Measurements from ENCODE around the gene GAGE1. TPM values are rescaled to one million over a fixed set of nuclear protein-coding genes. Genes with fewer than 3 reads are reported as not detected.

GAGE1 gene
- total RNA-seq, 1 donor, result not detected

GRCh38 chrX:49627086-49627777 is 28.4 kb downstream of the GAGE1 start:
- no peak overlapping the region for H3K4me3 ChIP-seq (ENCODE audit: low read depth, low read length)
- no peak for DNase-seq (ENCODE audit: low read depth)
- TF ChIP-seq, protein P1, sequence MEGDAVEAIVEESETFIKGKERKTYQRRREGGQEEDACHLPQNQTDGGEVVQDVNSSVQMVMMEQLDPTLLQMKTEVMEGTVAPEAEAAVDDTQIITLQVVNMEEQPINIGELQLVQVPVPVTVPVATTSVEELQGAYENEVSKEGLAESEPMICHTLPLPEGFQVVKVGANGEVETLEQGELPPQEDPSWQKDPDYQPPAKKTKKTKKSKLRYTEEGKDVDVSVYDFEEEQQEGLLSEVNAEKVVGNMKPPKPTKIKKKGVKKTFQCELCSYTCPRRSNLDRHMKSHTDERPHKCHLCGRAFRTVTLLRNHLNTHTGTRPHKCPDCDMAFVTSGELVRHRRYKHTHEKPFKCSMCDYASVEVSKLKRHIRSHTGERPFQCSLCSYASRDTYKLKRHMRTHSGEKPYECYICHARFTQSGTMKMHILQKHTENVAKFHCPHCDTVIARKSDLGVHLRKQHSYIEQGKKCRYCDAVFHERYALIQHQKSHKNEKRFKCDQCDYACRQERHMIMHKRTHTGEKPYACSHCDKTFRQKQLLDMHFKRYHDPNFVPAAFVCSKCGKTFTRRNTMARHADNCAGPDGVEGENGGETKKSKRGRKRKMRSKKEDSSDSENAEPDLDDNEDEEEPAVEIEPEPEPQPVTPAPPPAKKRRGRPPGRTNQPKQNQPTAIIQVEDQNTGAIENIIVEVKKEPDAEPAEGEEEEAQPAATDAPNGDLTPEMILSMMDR (IDR thresholded peaks at IDR 0.05; ENCODE audit: insufficient read depth, low read length), result no peak

DNA sequence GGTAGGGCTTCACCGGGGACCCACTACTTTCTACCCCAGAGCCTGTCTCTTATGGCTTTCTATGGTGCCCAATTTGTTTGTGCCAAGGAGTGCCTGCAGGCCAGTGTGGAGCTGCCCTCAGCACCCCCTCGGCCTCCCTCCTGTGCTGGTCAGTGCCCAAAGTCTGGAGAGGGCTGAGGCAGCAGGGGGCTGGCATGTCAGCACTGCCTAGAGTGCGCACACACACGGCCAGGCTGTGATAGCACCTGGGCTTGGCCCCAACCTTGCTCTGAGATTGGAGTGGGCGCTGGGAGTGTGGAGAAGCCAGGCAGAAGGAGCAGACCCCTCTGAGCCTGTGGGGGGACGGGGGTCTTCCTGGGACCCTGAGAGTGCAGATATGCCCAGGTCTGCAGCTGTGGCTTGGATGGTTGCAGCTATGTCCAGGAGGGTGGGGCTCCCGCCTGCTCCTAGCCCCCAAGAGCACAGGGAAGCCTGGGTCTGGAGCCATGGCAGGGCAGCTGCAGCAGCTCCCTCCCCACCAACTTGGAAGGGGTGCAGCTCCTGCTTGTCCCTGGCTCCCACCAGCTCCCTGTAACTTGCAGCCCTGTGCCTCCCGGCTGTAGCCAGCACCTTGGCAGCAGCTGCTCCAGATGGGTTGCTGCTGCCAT is 46.3 kb downstream of the GAGE1 start:
- no peak for DNase-seq (ENCODE audit: low read depth)
- TF ChIP-seq, protein P1 (IDR thresholded peaks at IDR 0.05; ENCODE audit: insufficient read depth, low read length), result no peak
- H3K4me3 ChIP-seq (ENCODE audit: low read depth, low read length), result no peak overlapping the region

- TF ChIP-seq, protein P1 (IDR thresholded peaks at IDR 0.05; ENCODE audit: insufficient read depth, low read length), result no peak
- H3K4me3 ChIP-seq (ENCODE audit: low read depth, low read length), result no peak overlapping the region
- no peak for DNase-seq (ENCODE audit: low read depth)
These were observed 57.7 kb downstream of the GAGE1 start for GRCh38 chrX:49656533-49656932.

Other genes starting within 250 kb of the GAGE1 start
- gene GAGE12C, start 66.8 kb upstream of the GAGE1 start, total RNA-seq (ENCODE audit: low replicate concordance), result not detected in 2 replicates
- not detected in 2 replicates for gene GAGE12D, start 57.3 kb upstream of the GAGE1 start, total RNA-seq (ENCODE audit: low replicate concordance)
- gene GAGE12E, start 47.7 kb upstream of the GAGE1 start, total RNA-seq (ENCODE audit: low replicate concordance), result not detected in 2 replicates
- gene GAGE12F, start 38.2 kb upstream of the GAGE1 start, total RNA-seq (ENCODE audit: low replicate concordance), result not detected in 2 replicates
- gene GAGE12G, start 28.6 kb upstream of the GAGE1 start, total RNA-seq (ENCODE audit: low replicate concordance), result not detected in 2 replicates
- not detected in 2 replicates for gene GAGE12H, start 19.1 kb upstream of the GAGE1 start, total RNA-seq (ENCODE audit: low replicate concordance)
- gene GAGE2A, start 9.5 kb upstream of the GAGE1 start, total RNA-seq (ENCODE audit: low replicate concordance), result not detected in 2 replicates
- gene PAGE1, start 97.0 kb downstream of the GAGE1 start, total RNA-seq (ENCODE audit: low replicate concordance), result not detected in 2 replicates
- gene PAGE4, start 230.3 kb downstream of the GAGE1 start, total RNA-seq (ENCODE audit: low replicate concordance), result not detected in 2 replicates